ENCODE results near the gene SNORC. TPM values are rescaled to one million over a fixed set of nuclear protein-coding genes. Genes with fewer than 3 reads are reported as not detected.
A peak's percentile ranks its signal among the peaks of the same experiment; 100 is the strongest.

The SNORC gene
- total and polyA plus RNA-seq, 2 of the 4 experiments (the other 2 are of a cell fraction), result under 0.01 to 0.67 TPM

DNA sequence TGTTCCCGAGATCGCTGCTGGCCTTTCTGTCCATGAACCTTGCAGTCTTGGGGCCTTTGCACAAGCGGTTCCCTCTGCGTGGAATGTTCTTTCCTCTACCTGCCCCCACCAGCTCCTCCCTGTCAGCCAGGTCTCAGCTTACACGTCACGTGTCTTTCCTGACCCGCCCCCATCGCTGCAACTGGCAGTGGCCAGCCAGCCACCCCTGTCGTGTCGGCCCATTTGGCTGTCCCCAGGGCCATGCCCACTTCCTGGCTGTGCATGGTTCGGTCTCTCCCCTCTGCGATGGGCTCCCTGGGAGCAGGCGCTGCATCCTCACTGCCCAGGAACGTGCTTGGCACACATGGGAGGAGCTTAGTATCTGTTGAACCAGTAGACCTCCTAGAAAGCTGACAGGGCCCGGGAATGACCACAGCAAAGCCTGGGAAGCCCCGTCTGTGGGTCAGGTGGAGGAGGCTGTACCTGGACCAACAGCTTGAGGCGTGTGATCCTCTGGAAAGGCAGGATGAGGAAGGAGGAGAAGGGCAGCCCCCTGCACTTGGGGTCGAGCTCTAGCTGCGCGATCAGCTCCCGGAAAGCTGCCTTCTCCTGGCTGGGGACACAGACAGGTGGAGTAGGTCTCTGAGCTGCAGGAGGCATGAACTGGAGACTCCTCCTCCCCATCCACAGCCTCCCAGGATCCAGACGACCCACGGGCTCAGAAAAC lies 21.0 kb downstream of the SNORC start:
- H2AFZ ChIP-seq (replicated peaks; ENCODE audit: low read length, poor library complexity), result peak overlapping the region; percentile 74
- in situ Hi-C loops (cut with MboI; ENCODE audit: low sequenced_read_pairs), result no loop called here
- no peak overlapping the region for H2AK9ac ChIP-seq (replicated peaks; ENCODE audit: low read depth, low read length, poor library complexity)
- no peak overlapping the region for H3K14ac ChIP-seq (replicated peaks; ENCODE audit: low read depth, low read length)
- POLR2A ChIA-PET (ENCODE audit: unreplicated experiment), result no interaction called here
- TF ChIP-seq USF2 (IDR thresholded peaks at IDR 0.05; ENCODE audit: low read depth, low read length) (peak; percentile 58), CEBPB (IDR thresholded peaks at IDR 0.05; ENCODE audit: low read depth, low read length) (no peak), SMC3 (IDR thresholded peaks at IDR 0.05; ENCODE audit: low read depth, low read length) (no peak), FOS (IDR thresholded peaks at IDR 0.05; ENCODE audit: low read depth, low read length) (no peak), BHLHE40 (IDR thresholded peaks at IDR 0.05; ENCODE audit: low read depth, low read length) (peak; percentile 45; the same call in 1 of the 2 replicates)
- no peaks in the 10 kb centered on the region for H3K36me3 ChIP-seq (ENCODE audit: control insufficient read depth, insufficient read depth, low read length)
- ATAC-seq (ENCODE audit: low read depth), result peak; percentile 80
- no peak overlapping the region for H3K56ac ChIP-seq (ENCODE audit: extremely low read depth, insufficient read depth, low read length)
- H4K91ac ChIP-seq (ENCODE audit: insufficient read depth, low read depth, low read length), result no peak overlapping the region
- CTCF ChIA-PET, result no interaction called here
- no peak overlapping the region for H3K23ac ChIP-seq (ENCODE audit: low read depth, low read length)
- peaks cover 2% of the 10 kb centered on the region; the same call in 1 of the 2 replicates for H3K27me3 ChIP-seq (ENCODE audit: control insufficient read depth, insufficient read depth, low read length)
- H3K9me3 ChIP-seq (ENCODE audit: control insufficient read depth, insufficient read depth, low read length), result no peaks in the 10 kb centered on the region
- BruUV-seq (replicated peaks), result no TSS peak
- H4K8ac ChIP-seq (ENCODE audit: low read depth in 2 of 2, low read length in 2 of 2), result no peak overlapping the region
- intact Hi-C loops (cut with micrococcal nuclease), result no loop called here
- peak; percentile 27 for DNase-seq
- WGBS, 2 experiments (ENCODE audit: extremely low coverage in 2 of 2, insufficient read length in 1 of 2), result 26% methylated on average over 7 of the region's 23 CpGs; no CpG with 5 or more reads in 1 of the 2 experiments
- peaks cover 8% of the 10 kb centered on the region; the same call in 1 of the 2 replicates for H3K9me1 ChIP-seq (ENCODE audit: insufficient read depth, low read length)
- no peak overlapping the region for H2BK15ac ChIP-seq (ENCODE audit: low read depth, low read length)
- H3K9ac ChIP-seq (ENCODE audit: low read depth, low read length), result no peak overlapping the region
- H3K27ac ChIP-seq (ENCODE audit: insufficient read depth, low read length), result no peak overlapping the region
- no peak overlapping the region for H3K18ac ChIP-seq (ENCODE audit: low read depth, low read length)
- no peak overlapping the region for H3K4me2 ChIP-seq (ENCODE audit: low read depth, low read length)
- no peaks in the 10 kb centered on the region for H4K20me1 ChIP-seq (ENCODE audit: insufficient read depth, low read length)
- no peak overlapping the region for H4K5ac ChIP-seq (ENCODE audit: low read depth, low read length)
- no peak overlapping the region for H2BK20ac ChIP-seq (ENCODE audit: low read depth, low read length)
- H3K79me1 ChIP-seq (ENCODE audit: low read depth in 1 of 2, low read length in 2 of 2), result no peaks in the 10 kb centered on the region
- H3K4me1 ChIP-seq (ENCODE audit: control insufficient read depth, insufficient read depth, low read length), result peaks cover 1% of the 10 kb centered on the region; the same call in 1 of the 2 replicates
- H2BK120ac ChIP-seq (ENCODE audit: low read depth, low read length), result no peak overlapping the region
- H2AK5ac ChIP-seq (ENCODE audit: low read depth, low read length), result no peak overlapping the region
- dilution Hi-C loops (cut with HindIII; ENCODE audit: low sequenced_read_pairs, unreplicated experiment), result no loop called here
- H3K4ac ChIP-seq (ENCODE audit: low read depth, low read length), result no peak overlapping the region; the same call in 1 of the 2 replicates
- no peak overlapping the region for H3K4me3 ChIP-seq (ENCODE audit: insufficient read depth, low read depth, low read length)
- H2BK5ac ChIP-seq (ENCODE audit: low read depth, low read length, poor library complexity, severe bottlenecking), result no peak overlapping the region
